GM21367 (cell line): Measurements from ENCODE around the gene C17orf58.
"Not testable (repeated sequence)": the region's sequence is repeated elsewhere in the genome, so short reads cannot be mapped to it uniquely, and the experiment has no call there.

ENCODE experiments used
- ATAC-seq: cut with Tn5 transposase; IDR thresholded peaks from one replicate; pipeline ENCODE4 v1.9.1; 2021; ENCODE audit not compliant: unreplicated experiment

C17orf58 gene

DNA sequence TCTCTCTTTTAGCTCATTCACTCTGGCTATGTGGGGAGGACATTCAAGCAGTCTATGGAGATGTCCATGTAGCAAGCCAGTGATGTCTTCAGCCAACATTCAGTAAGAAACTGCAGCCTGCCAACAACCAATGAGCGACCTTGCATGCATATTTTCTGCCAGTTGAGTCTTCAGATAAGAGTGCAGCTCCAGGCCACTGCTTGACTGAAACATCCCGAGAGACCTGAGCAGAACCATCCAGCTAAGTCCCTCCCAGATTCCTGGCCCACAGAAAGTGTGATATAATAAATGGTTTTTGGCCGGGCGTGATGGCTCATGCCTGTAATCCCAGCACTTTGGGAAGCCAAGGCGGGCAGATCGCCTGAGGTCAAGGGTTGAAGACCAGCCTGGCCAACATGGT, 10.5 kb upstream of the C17orf58 start:
- ATAC-seq: no peak

DNA sequence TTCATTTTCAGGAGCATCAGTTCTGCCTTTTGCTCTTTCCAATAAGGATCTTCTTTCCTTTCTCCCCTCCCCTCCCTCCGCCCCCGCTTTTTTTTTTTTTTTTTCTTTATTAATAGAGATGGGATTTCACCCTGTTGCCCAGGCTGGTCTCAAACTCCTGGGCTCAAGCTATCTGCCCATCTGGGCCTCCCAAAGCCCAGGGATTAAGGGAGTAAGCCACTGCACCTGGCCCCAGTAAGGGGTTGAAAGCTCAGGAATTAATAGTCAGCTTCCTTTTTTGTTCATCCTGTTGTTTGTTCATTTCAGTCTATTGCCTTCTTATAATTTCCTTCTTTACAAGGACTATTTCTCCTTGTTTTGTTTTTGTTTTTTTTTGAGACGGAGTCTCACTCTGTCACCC, 7.9 kb upstream of the C17orf58 start:
- no peak for ATAC-seq

DNA sequence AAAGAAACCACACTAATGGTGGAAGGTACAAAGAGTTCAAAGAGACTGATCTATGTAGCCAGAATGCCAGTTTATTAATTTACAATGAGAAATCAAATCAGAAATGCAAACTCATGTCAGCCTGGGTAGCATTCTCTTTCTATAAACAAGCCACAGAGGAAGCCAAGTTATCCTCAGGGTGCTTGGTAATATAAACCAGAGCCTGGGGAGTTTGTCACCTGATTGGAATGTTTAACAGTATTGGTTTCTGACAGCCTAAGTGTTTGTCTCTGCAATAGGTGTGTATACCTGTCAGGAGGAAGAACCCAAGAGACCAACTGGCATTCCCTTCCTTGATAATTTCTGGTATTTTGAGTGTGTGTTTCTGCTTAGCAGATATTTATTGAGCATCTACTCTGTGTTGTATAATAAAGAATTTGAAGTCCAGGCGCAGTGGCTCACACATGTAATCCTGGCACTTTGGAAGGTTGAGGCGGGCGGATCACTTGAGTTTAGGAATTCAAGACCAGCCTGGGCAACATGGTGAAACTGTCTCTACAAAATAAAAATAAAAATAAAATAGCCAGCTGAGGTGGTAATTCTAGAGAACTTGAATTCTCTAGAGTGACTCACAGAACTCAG, 3.1 kb upstream of the C17orf58 start:
- ATAC-seq: no peak

DNA sequence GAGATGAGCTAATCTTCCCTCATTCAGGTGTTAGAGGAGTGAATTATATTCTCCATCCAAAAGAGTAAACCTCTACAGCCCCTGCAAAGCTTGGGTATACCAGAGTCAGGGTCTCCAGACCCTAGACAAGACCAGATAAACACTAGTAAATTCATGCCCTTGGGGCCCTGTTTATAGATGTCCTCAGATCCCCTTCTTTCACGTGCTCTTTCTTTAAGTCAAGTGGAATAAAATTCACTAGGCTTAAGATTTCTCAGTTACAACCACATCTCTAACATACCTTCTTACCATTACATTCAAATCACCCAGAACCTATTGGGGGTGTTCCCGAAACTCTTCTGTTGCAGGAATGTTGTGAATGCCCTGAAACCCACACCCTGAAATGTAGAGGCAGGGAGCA, 2.2 kb upstream of the C17orf58 start:
- no peak for ATAC-seq

DNA sequence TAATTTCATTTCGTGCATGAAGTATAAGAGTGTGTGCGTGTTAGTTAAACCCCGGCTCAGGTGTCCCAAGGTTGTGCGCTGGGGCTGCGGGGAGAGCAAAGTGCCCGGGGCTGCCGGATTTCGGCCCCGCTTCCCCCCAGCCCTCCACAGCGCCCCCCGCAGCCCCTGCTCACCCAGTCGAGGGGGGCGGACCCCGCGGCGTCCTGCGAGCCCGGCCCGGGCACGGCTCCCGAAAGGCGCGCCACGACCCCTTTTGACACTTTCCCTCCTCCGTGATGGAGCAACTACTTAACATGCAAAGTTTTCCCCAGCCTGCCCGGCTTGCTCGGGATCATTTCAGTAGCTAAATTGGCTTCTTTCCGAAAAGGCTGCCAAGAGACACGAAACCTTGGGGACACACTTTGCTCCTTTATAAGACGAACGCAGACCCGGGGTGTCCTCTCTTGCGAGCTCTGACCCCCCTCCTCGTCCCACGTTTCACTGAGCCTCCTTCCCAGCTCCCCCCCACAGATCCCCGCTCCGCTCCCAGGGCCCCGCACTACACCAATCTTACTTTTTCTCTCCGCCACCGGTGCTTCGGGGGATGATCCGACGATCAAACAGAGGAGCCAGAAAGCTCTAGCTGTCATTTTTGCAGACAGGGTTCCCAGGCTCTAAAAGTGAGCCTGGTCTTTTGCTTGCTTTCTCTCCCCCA, 552 bp downstream of the C17orf58 start:
- no peak for ATAC-seq

- ATAC-seq: no peak
Measured at GRCh38 chr17:67994817-67995569, 1.3 kb downstream of the C17orf58 start.

DNA sequence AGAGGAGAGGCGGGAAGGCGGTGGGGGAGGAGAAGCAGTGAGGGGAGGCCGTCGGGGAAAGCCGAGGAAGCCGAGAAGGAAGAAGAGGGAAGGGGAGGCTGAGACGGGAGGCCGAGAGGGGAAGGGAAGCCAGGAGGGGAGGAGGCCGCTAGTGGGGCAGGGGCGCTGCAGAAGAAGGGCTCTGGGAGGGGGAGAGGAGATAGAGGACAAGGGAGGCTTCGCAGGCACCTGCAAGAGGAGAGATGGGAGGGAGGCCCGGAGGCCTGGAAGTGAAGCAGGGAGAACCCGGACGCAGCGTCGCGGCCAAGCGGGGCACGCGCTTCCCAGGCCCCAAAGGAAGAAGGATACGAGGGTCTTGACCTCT, 2.3 kb downstream of the C17orf58 start:
- ATAC-seq: no peak

- ATAC-seq: peak; percentile 76
Measured at GRCh38 chr17:67993153-67993997, 2.9 kb downstream of the C17orf58 start.

DNA sequence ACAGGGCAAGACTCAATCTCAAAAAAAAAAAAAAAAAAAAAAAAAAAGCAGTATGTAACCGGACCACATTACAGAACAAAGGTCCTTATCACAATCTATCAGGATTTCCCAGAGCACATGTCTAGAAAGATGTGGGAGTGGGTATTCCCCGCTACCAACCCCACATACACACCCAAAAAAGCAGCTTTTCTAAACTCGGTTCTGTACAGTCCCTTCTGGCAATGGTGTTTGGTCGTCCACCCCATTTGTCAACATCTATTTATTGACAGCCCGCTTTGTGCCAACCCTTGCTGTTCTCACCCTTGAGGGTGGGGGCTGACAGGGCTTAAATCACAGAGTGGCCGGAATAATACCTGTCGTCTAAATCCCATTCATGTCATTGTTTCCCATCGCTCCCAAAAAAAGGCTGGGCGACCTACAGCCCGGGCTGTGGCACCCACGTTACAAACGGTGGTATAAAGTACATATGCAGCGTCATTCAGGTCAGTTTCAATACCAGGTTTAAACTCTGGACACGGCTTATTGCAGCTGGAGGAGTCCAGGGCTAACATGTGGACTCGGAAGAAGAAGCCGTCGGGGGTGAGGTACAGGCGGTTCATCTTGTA, 3.6 kb downstream of the C17orf58 start:
- ATAC-seq: no peak

DNA sequence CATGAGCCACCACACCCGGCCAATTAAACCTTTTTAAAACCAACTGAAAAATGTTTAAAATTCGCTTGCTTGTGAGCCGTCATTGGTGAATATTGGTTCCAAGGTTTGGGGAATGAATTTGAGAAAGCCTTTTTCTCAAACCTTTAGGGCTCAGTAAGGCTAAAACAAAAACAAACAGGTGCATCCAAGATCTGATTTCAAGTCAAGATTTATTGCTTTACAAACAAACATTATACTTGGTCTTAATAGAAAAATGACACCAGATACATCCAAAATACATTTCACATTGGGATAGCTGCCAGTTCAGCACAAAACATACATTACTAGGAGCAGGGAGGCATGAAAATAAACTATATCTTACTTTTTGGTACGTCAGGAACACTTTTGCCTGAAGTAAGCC, 5.4 kb downstream of the C17orf58 start:
- ATAC-seq: no peak

- no peak for ATAC-seq
Measured at GRCh38 chr17:67983383-67983688, 12.9 kb downstream of the C17orf58 start.

GRCh38 chr17:67982686-67983382, 13.4 kb downstream of the C17orf58 start:
- no peak for ATAC-seq

DNA sequence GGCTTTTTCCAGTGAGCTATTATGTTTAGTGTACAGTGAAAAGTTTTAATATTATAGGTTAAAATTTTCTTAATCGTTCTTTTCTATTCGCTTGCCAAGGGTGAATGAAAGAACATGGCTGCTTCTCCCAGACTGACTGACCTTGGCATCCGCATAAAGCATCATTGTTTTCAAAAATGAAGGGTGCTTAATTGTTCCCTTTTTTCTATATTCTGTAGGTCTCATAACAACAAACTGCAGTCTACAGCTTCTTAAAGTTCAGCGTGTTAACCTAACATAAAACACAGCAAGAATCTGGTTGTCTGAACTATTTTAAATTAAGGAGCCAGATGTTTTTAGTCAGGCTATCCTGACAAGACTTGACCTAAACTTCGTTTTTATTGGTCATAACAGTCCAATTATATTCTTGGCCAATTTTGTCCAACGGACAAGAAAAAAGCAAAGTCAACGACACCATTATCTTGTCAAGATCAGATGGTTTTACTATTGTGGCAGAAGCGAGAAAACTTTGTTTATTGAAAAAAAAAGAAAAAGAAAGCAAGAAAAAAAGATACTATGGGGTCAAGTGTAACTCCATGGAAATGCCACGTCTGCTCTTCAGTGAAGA, 14.1 kb downstream of the C17orf58 start:
- ATAC-seq: no peak

DNA sequence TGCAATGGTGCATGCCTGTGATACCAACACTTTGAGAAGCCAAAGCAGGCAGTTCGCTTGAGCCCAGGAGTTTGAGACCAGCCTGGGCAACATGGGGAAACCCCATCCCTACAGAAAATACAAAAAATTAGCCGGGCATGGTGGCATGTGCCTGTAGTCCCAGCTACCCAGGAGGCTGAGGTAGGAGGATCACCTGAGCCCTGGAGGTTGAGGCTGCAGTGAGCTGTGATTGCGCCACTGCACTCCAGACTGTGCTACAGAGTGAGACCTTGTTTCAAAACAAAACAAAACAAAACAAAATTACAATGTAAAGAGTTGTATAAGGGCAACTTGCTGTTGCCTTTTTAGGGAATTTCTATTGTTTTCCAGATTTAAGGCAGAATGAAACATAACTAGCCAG, 15.4 kb downstream of the C17orf58 start:
- ATAC-seq: not testable (repeated sequence)

DNA sequence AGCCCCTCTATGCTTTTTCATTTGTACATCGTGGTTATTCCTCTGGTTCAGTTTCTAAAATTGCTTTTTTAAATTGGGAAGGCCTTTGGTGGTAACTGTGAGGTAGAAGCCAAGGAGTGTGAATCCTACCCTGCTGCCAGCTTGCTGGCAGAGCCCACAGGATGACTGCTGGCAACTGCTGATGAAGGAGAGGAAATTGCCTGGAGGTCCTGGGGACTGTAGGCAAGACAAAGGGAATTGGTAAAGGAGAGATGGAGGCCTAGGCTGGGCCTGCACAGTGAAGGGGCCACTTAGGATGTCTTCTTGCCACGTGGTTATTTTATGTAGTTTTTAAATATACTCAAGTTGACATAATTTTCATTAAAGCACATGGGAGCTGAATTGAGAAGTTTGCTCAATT, 15.8 kb downstream of the C17orf58 start:
- no peak for ATAC-seq

GRCh38 chr17:67976306-67976705, 20.0 kb downstream of the C17orf58 start:
- ATAC-seq: not testable (repeated sequence)

DNA sequence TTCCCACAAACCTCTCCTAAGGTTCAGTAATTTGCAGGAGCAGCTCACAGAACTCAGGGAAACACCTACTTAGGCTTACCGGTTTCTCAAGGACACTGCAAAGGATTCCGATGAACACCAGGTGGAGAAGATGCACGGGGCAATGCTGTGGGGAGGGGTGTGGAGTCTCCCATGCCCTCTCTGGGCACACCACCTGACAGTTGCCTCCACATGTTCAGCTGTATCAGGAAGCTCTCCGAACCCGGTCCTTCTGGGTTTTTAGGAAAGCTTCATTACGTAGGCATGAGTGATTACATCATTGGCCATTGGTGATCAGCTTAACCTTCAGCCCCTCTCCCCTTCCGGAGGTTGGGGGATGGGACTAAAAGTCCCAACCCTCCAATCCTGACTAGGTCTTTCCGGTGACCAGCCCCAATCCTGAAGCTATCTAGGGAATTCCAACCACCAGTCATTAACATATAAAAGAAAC, 21.6 kb downstream of the C17orf58 start:
- ATAC-seq: no peak

DNA sequence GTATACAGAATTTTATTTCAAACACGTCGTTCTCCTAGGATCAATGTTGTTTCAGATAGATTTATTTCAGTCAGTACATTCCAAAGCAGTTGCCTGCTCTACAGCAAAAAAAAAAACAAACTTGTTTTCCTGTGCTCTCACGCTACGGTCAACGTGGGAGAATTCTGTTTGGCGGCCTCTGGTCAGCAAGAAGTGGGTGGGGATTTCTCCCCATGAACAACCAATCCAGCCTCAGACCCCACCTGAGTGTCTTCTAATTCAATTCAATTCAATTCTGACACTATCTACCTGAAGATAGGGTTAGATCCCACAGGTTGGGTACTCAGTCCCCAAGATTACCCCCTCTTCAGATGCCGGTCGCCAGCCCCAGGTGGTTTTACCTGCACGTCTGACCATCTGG, 22.1 kb downstream of the C17orf58 start:
- ATAC-seq: no peak

GRCh38 chr17:67970783-67971182, 25.5 kb downstream of the C17orf58 start:
- no peak for ATAC-seq

- not testable (repeated sequence) for ATAC-seq
Measured at GRCh38 chr17:67963145-67963572, 33.1 kb downstream of the C17orf58 start.
